Hepatocyte (in vitro differentiated cells): ENCODE data around the gene CETP.

ENCODE experiments used
- EZH2 ChIP-seq: fragments of 200-600 bp; sonication (generic); IDR thresholded peaks from 2 replicates; pipeline ENCODE4 v1.6.1; 2016; ENCODE audit warnings: antibody characterized with exemption, mild to moderate bottlenecking, borderline replicate concordance
- EZH2phosphoT487 ChIP-seq: fragments of 200-600 bp; sonication (generic); IDR thresholded peaks from one replicate; pipeline ENCODE4 v1.6.1; 2018; ENCODE audit warnings: antibody characterized with exemption, mild to moderate bottlenecking, low read depth, moderate library complexity; ENCODE audit not compliant: unreplicated experiment, severe bottlenecking

- TF ChIP-seq EZH2phosphoT487 (no peak), EZH2 (no peak)
Observed at GRCh38 chr16:56936491-56936890, 25.3 kb upstream of the CETP start.
